HG02798 (cell line): ENCODE measurements around the gene SEC16B.

Source experiments
- ATAC-seq: cut with Tn5 transposase; IDR thresholded peaks from one replicate; pipeline ENCODE4 v1.9.1; 2021; ENCODE audit warnings: mild to moderate bottlenecking; ENCODE audit not compliant: unreplicated experiment, poor library complexity

Gene SEC16B

DNA sequence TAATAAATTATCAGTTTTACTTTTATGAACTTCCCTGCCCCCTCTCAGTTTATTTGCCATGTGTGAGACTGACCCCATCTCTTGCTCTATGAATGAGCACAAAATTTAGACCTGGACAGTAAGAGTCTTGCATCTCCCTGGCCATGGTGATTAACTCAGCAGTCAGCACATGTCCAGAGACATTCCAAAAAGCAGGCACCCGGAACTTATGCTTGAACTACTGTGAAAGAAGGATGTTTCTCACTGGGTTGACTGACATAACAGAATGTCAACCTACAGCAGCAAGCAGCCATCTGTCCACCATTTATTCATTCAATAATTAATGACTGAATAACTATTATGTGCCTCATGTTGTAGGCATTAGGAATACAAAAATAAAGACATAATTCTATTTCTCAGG is 11.3 kb upstream of the SEC16B start:
- no peak for ATAC-seq

- no peak for ATAC-seq
Measured at GRCh38 chr1:177979272-177979671, 9.4 kb upstream of the SEC16B start.

DNA sequence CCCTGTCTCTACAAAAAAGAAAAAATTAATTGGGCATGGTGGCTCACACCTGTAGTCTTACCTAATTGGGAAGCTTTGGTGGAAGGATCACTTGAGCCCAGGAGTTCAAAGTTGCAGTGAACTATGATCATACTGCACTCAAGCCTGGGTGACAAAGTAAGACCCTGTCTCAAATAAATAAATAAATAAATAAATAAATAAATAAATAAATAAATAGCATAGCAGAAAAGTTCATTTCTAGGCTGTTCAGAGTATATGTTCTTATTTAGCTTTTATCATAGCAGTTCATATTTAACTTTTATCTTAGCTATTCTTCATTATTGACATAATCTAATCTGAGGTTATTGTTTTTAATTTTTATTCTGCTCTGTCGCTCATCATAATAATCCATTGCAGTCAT is 8.7 kb upstream of the SEC16B start:
- no peak for ATAC-seq

GRCh38 chr1:177977141-177977540 is 7.3 kb upstream of the SEC16B start:
- no peak for ATAC-seq

GRCh38 chr1:177976596-177976995 is 6.7 kb upstream of the SEC16B start:
- ATAC-seq: no peak

- ATAC-seq: no peak
Measured at GRCh38 chr1:177975588-177976495, 6.0 kb upstream of the SEC16B start.

- ATAC-seq: no peak
Measured at GRCh38 chr1:177973585-177973984, 3.7 kb upstream of the SEC16B start.

- ATAC-seq: no peak
Measured at GRCh38 chr1:177969109-177969508, 749 bp downstream of the SEC16B start.

DNA sequence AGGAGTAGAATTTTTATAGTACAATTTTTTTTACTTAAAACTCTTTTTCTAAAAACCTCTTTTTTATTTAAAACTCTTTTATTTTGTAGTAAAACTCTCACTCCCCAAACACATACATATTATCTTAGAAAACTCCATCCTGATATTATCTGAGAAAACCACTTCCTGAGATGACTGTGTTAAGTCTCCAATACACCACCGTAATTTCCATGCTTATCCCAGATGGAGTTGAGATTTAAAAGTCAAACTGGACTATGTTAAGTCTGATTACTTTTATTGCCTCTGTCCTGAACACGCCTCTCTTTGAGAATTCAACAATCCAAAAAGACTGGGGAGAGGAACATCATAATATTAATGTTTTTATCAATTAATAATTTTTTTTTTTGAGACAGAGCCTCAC is 3.7 kb downstream of the SEC16B start:
- no peak for ATAC-seq

GRCh38 chr1:177965293-177965692 is 4.6 kb downstream of the SEC16B start:
- no peak for ATAC-seq

GRCh38 chr1:177964336-177964735 is 5.5 kb downstream of the SEC16B start:
- no peak for ATAC-seq

DNA sequence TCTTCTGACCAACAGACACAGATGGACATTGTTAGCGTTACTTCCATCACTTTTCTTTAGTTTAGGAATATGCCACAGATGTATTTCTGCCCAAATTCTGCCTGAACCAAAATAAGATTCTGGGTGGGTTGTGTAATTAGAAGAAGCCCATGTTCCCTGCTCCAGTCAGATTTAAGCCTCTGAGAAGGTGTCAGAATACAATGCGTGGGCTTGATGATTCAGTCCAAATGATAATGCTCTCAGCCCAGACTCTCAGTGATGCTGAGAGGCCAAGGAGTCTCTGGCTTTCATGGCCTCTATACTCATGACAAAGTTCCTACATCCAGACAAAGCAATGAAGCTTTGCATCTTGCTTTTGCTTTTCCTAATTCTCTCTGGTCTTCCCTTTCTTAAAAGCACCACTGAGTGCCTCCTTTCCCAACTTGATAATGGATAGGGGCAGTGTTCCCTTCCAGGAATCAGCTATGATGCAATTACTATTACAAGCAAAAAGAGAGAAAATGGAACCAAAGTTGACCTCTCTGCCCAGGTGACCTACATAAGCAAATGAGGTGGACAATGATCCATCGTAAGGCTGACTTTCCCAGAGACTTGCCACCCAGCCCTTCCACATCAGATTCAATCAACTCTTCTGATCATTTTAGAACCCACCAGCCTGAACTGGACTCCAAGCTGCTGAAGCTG is 8.8 kb downstream of the SEC16B start:
- no peak for ATAC-seq

DNA sequence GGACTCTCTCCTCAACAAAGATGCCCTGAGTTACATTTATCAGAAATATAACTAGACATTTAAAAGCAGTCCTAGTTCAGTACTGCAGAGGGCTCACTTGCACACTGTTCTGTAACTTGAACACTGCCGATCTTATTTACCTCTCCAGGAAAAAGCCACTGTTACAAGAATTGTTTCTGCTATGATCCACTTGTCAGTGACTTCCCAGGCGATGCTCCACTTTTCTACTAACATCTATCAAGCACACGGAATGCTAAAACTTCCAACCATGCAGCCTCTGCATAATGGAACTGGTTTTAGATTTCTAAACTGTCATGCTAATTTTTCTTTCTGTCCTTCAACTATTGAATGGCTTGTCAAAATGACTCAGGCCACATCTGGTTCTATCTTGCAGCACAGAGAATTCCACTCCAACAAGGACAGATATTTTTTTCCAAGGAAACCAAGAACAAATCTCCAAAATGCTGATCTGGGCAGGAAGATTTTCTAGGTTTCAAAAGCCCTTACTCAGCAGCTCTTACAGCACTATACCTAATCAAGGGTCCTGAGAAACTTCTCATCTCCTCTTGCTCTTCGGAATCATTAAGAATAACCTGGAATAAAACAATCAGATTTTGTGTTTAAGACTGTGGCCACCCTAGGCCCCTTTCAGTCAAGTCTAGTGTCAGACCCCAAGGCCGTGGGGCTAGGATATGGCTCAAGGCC is 9.9 kb downstream of the SEC16B start:
- no peak for ATAC-seq

- ATAC-seq: no peak
Measured at GRCh38 chr1:177958092-177958491, 11.8 kb downstream of the SEC16B start.

GRCh38 chr1:177954076-177954475 is 15.8 kb downstream of the SEC16B start:
- no peak for ATAC-seq

GRCh38 chr1:177953549-177953948 is 16.3 kb downstream of the SEC16B start:
- ATAC-seq: no peak

- no peak for ATAC-seq
Measured at GRCh38 chr1:177952691-177953090, 17.2 kb downstream of the SEC16B start.

- ATAC-seq: no peak
Measured at GRCh38 chr1:177952249-177952648, 17.6 kb downstream of the SEC16B start.

DNA sequence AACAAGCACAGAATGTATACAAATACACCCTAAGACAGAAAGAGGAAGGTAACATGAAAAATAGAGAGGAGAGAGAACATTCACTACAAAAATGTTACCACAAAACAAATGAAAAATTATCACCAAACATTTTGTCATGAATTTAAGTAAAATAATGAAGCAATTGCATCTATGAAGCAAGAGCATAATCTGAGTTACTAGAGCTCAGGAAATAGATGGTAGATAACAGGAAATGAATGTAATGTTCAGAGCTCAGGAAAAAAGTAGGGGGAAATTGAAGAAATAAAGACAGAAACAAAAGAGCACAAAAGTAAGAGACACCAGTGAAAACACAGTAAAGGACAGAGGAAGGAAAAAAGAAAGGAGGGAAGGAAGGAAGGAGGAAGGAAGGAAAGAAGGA is 19.4 kb downstream of the SEC16B start:
- no peak for ATAC-seq

DNA sequence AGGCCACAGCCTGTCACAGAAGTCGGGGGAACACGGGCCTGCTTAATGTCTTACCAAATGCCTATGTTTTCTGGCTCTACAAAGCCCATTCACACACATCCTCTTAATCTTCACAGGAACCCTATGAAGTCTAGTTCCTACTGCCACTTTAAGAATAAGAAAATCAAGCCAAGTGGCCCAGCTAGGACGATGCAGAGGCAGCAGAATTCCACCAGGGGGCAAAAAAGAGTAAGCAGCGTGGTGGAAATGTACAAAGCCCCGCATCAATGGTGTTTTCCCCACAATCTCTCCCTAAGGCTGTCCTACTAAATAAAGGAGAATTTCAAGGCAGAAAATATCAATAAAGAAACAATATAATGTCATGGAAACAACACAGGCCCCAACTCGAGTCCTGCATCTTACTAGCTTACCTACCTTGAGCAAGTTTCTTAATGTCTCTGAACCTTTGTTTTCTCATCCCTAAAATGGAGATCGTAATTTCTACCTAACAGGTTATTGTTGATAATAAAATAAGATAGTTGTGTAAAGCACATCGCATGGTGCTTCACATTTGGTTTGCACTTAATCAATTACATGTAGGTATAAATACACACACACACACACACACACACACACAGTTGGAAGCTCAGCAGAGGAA is 21.4 kb downstream of the SEC16B start:
- ATAC-seq: peak; percentile 82

DNA sequence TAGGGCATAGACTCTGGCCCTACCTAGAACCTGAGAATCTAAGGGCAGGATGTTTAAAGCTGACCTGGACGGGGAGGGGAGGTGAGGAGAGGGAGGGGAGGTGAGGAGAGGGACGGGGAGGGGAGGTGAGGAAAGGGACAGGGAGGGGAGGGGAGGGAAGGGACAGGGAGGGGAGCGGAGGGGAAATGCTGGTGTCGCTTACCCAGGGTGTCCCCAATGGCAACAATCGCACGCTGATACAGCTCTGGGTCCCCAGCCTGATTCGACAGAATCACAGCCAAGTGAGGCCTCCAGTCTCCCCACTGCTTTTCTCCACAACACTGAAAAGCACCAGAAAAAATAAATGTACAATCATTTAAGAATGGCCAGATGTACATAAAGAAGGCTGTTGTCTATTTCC is 22.2 kb downstream of the SEC16B start:
- no peak for ATAC-seq
